LHCN-M2 (cell line): ENCODE measurements around the gene STAT2. TPM values are rescaled to one million over a fixed set of nuclear protein-coding genes. Genes with fewer than 3 reads are reported as not detected.
A peak's percentile ranks its signal among the peaks of the same experiment; 100 is the strongest.
"Not testable (repeated sequence)": the region's sequence is repeated elsewhere in the genome, so short reads cannot be mapped to it uniquely, and the experiment has no call there.

ENCODE experiments used
- DNase-seq: peaks from one replicate; pipeline ENCODE4 v3.0.0-alpha.2; 2012; ENCODE audit warnings: low read depth
- total RNA-seq: library from RNA; depleted of rRNA; stranded (reverse); fragments of >200 nt; gene quantifications from 2 replicates; pipeline ENCODE4 v1.2.3, GENCODE V29; 2014

The STAT2 gene
- total RNA-seq, 1 experiment from 2014 or later, result 187 TPM

DNA sequence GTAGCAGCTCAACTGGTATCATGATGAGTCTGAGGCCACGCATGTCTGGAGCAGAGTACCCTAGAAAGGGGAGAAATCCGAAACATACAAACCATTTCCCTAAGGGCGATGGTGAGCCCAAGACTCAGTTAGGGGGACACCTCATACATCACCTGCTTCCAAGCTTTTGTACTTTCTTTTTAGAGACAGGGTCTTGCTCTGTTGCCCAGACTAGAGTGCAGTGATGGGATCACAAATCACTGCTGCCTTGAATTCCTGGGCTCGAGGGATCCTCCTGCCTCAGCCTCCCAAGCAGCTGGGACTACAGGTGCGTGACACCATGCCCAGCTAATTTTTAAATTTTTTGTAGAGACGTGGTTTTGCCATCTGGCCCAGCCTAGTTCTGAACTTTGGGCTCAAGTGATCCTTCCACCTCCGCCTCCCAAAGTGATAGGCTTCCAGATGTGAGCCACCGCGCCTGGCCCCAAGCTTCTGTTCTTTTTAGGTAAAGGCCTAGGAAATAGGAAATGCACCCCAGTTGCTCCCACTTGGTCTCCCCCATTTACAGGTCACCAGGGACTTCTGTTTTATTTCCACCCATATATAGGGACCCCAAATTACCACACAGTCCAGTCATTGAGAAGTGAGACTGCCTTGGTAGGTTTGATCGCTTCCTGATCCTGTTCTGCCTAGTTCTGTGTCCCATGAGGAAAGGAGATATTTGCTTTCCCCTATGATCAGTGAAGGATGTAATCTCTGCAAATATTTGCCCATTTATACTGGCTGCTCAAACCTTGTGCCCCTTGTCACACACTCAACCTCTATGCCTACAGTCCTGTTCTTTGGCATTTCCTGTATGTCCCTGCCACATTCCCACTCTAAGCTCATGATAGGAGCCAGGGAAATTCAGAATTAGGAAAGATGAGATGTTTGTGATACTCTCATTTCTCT, 2.5 kb upstream of the STAT2 start, which contains the start of gene APOF:
TSS of gene APOF (minus strand) at position 728 of the 930 bp plus-strand sequence. CDS start at position 616, 112 bp downstream.
- no peak for DNase-seq

DNA sequence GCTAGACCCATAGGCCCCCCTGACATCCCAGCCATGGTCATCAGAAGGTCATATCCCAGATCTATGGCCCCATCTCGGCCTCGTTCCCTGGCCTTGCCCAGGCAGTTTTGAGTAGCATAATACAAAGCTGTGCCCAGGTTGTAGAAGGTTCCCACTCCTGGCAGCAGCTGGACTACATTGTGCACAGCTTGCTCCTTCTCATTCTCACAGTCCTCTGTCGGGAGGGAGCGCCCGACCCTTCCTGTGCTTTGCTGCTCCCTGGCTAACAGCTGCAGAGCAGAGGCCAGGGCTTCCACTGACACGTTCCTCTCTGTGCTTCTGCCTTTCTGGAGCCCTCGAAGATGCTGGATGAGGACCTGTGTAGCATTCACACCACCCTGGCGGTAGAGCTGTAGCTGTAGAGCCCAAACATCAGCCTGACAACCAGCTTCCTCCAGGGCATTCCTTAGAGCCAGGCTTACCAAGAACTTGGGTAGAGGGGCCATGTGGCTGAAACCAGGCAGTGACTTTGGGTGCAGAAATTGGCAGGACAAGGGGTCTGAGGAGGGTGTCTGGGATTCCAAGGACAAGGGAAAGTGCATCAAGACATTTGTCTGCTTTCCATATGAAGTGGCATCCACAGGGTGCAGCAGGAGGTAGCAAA, 1.7 kb upstream of the STAT2 start:
- no peak for DNase-seq

DNA sequence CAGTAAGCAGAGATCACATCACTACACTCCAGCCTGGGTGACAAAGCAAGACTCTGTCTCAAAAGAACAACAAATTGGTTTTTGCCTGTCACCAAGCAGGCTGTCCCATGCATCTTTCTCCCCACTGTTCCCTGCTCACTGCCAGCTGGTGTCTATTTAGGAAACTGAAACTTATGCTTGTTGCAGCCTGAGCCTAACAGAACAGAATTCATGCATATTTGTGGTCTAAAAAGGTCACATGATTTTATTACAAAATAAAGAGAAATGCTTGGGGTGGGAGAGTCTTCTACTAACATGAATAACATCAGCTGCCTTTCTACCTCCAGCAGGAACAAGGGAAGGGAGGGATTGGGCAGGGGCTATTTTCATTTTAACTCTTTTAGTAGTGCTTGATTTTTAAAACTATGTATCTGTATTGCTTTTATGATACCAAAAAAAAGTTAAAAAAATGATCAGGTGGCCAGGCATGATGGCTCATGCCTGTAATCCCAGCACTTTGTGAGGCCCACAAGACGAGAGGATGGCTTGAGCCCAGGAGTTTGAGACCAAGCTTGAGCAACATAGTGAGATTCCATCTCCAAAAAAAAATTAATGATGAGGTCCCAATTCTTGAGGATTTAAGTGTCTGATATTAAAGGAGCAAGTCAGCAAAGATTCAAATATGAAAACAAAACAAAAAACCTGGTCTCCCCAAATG, 923 bp downstream of the STAT2 start:
- DNase-seq, result peak; percentile 89

DNA sequence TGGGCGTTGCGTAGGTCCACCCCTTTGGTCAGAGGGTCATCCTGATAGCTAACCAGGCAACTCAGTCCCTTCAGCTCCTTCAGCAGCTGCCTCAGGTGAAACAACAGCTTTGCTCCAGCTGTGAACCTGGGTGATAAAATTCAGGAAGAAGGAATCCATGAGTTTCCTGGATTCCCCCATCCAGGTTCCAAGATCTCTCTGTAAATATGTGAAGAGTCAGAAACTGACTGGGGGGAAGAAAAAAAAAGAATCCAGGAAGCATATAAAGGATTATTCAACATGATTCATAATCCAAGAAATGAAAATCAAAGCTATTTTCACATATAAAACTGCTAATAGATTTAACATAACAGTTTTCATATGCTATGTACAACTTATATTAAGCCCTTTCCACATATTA, 8.6 kb downstream of the STAT2 start:
- no peak for DNase-seq

DNA sequence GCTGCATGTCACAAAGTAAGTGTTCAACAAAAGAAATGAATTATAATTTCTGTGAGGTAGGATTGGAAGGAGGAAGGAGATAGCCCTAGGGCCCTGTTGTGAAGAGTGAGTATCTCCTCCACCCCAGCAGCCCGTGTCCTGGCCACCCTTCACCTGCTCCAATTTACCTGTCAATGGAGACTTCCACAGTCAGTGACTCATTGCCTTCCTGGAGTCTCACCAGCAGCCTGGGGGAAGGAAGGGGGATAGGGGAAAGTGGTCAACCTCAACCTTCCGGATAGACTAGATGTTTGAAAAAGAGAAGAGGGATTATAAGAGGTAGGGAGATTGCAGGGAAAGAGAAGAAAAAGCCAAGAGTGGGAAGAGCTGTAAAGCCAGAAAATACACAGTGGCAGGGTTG, 9.2 kb downstream of the STAT2 start:
- DNase-seq, result no peak

DNA sequence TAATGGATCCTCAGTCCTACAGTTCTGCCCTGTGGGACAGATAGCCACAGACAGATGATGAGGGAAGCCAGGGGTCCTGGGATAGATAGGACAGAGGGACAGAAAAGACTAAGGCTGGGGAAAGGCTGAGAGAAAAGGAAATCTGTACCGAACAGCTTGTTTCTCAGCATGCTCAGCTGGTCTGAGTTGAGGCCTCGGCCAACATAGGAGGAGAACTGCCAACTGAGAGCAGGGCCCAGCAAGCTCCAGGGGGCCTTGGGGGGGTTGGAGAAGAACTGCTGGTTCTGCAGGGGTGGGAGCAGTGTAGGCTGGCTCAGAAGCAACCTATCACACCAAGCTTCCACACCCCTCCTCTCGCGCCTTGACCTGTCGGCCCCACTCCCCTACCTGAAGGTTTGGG, 11.1 kb downstream of the STAT2 start:
- no peak for DNase-seq

DNA sequence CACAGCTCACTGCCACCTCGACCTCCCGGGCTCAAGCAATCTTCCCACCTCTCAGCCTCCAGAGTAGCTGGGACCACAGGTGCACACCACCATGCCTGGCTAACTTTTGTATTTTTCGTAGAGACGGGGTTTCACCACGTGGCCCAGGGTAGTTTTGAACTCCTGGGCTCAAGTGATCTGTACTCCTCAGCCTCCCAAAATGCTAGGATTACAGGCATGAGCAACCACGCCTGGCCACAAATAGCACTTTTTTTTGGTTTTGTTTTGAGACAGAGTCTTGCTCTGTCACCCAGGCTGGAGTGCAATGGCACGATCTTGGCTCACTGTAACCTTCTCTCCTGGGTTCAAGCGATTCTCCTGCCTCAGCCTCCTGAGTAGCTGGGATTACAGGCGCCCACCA, 12.7 kb downstream of the STAT2 start:
- not testable (repeated sequence) for DNase-seq

DNA sequence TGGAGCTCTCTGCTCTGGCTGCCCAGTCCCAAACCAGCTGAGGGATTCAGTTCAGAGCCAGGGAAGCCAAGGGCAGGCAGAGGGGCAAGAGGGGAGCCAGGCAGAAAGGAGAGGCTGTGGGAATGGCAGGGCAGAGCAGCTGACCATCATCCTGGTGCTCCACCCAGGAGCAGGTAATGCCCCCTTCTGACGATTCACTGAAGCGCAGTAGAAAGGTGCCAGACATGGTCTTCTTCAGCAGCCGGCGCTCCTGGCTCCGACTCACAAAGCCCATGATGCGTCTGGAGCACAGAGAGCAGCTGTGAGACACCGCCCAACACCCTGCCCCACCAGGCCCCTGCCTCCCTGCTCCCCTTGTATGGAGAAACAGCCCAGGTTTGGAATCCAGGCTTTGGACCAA, 13.2 kb downstream of the STAT2 start:
- DNase-seq, result peak; percentile 31

DNA sequence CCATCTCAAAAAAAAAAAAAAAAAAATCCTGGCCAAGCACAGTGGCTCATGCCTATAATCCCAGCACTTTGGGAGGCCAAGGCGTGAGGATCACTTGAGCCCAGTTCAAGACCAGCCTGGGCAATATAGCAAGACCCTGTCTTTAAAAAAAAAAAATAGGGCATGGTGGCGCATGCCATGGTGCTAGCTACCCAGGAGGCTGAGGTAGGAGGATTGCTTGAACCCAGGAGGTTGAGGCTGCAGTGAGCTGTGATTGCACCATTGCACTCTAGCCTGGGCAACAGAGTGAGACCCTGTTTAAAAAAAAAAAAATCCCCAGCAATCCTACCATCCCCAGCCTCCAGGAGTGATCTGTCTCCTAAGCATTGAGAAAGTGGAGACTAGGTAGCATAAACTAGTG, 17.6 kb downstream of the STAT2 start:
- DNase-seq, result not testable (repeated sequence)

DNA sequence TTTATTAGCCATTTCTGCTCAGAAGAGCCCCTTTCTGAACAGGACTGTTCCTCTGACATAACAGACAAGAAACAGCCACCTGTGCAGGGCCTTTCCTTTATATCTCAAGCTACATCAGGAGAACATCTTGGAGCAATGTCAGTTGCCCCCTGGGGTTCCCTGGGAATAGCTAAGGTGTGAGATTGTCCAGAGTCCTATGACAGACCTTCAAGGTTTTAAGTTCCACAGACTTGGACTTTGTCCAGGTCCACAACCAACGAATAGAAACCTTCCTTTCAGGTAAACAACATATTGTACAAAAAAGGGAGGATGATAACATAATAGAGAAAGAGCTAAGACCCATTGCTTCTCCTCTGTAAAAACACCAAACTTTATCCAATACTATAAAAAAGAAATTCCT, 18.3 kb downstream of the STAT2 start:
- DNase-seq, result no peak

DNA sequence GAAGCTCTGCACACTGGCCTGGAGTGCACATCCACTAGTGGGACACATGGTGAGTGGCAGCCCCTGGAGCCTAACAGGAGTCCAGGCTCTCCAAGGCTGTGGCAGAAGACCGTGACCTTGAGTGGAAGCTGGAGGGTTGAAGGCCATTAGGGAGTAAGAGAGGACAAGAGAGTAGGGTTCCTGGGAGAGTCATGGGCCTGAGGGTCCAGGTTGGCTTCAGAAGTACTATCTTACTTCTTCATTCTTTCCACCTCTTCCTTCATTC, 20.8 kb downstream of the STAT2 start:
- DNase-seq, result no peak

DNA sequence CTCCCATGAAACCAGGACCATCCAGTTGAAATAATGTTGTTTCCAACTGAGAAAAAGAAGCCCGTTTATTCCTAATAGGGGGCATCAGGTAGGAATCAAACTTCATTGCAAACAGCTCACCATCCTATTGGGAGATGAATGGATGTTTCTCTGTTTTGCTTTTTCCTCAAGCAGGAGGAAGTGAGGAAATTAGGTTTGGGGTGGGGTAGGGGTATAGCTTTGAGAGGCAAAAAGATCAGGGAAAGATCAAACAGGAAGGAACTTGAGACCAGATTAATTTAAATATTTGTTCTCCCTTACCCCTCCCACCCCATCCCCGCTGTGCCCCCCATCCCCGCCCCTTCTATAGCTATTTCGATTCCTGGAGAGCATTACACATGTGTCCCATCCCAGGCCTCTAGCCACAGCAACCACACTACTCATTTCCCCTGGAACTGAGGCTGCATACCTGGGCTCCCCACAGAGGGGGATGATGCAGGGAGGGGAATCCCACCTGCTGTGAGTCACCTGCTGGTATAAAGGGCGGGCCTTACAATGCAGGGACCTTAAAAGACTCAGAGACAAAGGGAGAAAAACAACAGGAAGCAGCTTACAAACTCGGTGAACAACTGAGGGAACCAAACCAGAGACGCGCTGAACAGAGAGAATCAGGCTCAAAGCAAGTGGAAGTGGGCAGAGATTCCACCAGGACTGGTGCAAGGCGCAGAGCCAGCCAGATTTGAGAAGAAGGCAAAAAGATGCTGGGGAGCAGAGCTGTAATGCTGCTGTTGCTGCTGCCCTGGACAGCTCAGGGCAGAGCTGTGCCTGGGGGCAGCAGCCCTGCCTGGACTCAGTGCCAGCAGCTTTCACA, 21.4 kb downstream of the STAT2 start, which contains the start of gene IL23A:
TSS of gene IL23A (plus strand) at position 577 of the 850 bp plus-strand sequence. CDS start at position 738, 161 bp downstream.
- no peak for DNase-seq

DNA sequence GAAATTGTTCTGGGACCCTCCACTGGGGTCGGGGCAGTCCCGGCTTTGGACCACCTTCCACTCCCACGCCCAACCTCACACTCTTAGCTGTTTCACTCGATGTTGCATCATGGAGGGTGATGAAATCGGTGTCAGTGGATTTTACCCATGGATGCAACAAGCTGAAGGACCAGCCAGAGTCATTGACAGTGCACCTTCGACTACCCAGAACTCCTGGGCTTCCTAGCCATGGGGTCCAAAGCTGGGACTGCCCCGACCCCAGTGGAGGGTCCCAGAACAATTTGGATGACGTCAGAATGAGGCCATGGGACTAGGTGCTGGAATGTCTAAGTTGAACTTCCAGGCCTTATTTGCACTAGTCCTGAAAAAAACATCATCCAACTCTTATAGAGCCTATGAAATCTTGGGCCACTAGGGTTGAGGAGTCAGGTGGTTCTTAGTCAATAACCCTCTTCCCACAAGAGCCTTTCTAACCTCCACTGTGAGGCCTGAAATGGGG, 22.1 kb downstream of the STAT2 start:
- DNase-seq, result no peak

DNA sequence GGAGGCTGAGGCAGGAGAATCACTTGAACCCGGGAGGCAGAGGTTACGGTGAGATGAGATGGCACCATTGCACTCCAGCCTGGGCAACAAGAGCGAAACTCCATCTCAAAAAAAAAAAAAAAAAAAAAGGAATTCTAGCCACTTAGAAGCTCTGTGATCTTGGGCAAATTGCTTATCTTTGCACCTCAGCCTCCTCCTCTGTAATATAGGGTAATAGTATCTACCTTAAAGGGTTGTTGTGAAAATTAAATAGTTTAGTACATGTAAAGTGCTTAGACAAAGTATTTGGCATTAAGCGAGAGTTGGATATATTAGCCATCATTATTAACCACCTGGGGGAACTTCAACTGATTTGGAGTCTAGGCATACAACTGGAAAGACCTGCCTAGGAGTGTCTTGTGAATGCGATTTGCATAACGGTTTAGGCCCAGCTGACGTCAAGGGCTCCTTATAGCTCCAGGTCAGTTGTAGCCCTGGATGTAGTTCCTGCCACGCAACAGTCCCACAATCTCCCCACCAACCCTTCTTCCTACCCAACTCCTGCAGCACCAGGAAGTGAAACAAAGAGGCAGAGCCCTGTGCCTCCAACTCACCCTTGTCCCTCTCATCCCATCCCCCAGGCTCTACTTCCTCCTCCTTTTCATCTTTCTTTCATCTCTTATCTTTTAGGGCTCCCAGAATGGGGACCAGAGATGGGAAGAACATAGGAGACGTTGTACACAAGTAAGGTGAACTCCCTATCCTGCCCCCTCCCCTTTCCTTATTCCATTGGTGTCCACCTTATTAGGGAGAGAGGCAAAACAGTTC, 23.3 kb downstream of the STAT2 start:
- DNase-seq, result no peak

DNA sequence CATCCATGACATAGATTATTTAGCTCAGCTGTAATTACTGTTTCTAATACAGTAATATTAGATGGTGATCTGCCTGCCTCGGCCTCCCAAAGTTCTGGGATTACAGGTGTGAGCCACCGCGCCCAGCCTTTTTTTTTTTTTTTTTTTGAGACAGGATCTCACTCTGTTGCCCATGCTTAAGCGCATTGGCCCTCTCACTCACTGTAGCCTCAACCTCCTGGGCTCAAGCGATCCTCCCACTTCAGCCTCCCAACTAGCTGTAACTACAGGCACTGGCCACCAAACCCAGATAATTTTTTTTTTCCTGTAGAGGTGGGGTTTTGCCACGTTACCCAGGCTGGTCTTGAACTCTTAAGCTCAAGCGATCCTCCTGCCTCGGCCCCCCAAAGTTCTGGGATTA, 24.4 kb downstream of the STAT2 start:
- not testable (repeated sequence) for DNase-seq

DNA sequence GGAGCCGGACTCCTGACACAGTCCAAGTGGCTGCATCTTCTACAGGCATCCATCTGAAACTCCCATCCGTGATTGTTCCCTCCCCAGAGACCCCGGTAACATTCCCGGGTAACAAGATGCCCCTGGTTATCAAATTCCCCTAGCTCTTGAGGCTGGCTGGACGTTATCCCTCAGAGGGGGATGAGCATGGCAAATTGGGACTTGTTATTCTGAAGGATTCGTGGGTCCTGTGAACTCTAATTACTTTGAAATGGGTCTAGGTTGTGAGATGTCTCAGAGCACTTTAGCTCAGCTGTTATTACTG, 25.5 kb downstream of the STAT2 start:
- DNase-seq, result no peak

DNA sequence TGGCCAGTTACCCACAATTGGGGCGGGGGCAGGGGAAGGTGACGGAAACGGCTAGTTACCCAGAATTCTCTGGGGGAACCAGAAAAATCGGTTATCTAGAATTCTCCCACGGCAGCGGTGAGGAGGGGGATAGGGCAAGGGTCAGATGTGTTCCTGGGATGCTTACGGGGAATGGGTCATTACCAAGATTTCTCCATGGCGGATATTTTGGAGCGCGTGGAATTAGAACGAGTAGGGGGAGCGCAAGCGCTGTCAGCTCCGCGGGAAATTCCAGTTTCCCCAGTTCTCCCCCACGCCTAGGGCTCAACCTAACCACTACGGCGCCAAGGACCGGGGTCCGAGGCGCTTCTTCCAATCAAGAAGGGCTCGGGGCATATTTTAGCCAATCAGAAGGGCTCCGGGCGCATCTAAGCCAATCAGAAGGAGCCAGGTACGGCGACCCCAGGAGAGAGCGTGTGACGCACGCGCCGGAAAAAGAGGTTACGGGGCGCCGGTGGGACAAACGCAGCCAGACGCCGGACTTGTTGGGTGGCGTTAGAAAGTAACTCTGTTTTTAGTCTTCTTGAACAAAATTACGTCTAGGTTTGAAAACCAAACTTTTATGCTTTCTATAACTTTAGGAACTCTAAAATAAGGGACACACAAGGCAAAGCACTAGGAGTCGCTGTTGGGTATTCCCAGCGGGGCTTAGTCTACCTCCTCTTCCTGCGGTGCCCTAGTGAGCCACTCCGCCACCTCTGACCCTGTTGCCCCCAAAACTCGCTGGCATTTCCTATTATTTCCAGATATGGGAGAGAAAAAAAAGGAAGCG, 26.0 kb downstream of the STAT2 start, which contains the start of gene PAN2:
TSS of gene PAN2 (minus strand) at position 322 of the 811 bp plus-strand sequence. CDS start 906 bp downstream, outside the sequence.
- DNase-seq, result peak; percentile 99

DNA sequence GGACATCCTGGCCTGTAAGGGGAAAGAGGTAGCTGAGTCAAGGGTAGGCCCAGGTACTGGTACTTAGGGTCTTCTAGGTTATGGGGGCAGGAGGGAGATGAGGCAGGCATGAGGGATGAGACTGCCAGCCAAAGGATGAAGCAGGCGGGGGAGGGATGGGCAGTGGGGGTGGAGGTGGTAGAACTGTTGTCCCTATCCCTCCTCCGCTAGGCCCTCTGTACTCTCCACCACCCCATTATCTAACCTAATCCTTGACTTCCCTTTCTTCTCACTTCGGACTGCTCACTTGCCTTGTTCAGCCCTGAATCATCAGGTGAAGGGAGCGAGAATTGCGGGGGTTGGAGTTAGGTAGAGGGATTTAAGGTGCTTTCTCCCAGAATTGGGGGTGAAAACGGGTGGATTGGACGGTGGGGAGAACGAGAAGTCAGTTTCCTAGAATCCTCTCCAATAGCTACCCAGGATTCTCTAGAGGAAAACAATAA, 26.7 kb downstream of the STAT2 start:
- DNase-seq, result no peak

DNA sequence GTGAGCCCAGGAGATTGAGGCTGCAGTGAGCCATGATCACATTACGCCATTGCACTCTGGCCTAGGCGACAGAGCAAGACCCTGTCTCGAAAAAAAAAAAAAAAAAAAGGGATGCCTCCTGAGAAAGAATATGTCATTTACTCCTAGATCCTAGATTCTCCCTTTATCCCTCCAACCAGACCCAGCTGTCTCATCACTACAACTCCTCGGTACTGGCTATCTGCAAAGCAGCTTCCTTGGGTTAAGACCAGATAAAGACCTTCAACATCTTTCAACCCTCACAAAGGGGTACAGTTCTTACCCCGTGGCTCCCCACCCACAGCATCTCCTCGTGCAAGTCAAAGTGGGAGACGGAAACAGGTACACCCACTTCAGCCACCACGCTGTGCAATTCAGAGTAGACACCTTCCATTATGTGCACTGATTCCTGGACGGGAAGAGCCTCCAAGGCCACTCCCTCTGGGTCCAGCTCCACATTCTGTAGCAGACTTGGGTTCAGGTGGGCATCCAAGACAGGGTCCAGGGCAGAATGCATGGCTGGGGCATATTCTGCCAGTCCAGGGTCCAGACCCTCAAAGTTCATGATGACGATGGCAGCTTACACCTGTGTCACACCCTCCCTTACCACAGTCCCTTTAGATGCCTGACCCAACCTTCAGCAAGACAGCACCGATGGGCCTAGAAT, 27.3 kb downstream of the STAT2 start:
- no peak for DNase-seq
